Gastrocnemius medialis (tissue), 4 donors: ENCODE results near the gene PPIL6.

ENCODE experiments used
- POLR2A ChIP-seq, 2 donors: fragments of 450-650 bp; IDR thresholded peaks; one replicate each; pipeline ENCODE4 v1.6.1; 2017; ENCODE audit warnings: antibody characterized with exemption in 2 of 2, mild to moderate bottlenecking in 2 of 2, moderate library complexity in 2 of 2
- TF ChIP-seq, protein P1 (sequence below), 5 experiments: fragments of 450-650 bp in 3 of 5; fragments of 200-600 bp in 2 of 5; sonication (generic) in 2 of 5; IDR thresholded peaks in 4 of 5; conservative IDR thresholded peaks in 1 of 5; 1 replicate in 4 of 5; 2 replicates in 1 of 5; pipeline ENCODE4 v1.5.1; 2016 to 2019; ENCODE audit warnings: antibody characterized with exemption in 5 of 5, mild to moderate bottlenecking in 3 of 5, moderate library complexity in 3 of 5

DNA sequence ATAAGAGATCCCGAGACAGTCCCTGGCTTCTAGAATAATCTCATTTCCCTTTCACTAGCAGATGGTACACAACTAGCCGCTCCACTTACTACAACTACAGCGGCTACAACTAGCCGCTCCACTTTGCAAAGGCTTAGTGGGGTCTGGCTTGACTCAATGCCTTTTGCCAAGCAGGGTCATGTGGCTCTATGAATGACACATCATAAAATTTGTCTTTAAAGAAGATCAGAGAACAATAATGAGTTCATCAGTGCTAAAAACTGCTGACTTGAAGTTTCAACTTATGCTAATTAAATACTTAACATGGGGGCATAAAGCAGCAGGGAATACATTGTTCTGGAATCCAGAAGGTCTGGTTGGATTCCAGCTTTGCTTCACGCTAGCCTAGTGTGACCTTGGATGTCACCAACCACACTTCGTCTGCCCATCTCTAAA, 17.2 kb upstream of the PPIL6 start:
- TF ChIP-seq, protein P1, sequence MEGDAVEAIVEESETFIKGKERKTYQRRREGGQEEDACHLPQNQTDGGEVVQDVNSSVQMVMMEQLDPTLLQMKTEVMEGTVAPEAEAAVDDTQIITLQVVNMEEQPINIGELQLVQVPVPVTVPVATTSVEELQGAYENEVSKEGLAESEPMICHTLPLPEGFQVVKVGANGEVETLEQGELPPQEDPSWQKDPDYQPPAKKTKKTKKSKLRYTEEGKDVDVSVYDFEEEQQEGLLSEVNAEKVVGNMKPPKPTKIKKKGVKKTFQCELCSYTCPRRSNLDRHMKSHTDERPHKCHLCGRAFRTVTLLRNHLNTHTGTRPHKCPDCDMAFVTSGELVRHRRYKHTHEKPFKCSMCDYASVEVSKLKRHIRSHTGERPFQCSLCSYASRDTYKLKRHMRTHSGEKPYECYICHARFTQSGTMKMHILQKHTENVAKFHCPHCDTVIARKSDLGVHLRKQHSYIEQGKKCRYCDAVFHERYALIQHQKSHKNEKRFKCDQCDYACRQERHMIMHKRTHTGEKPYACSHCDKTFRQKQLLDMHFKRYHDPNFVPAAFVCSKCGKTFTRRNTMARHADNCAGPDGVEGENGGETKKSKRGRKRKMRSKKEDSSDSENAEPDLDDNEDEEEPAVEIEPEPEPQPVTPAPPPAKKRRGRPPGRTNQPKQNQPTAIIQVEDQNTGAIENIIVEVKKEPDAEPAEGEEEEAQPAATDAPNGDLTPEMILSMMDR (IDR thresholded peaks at IDR 0.05 in 4 of 5, conservative IDR thresholded peaks at IDR 0.05 in 1 of 5): no peak
- no peak for TF ChIP-seq POLR2A (IDR thresholded peaks at IDR 0.05)
